ENCODE measurements around the gene C1QL4. TPM values are rescaled to one million over a fixed set of nuclear protein-coding genes. Genes with fewer than 3 reads are reported as not detected.

The C1QL4 gene
- total and polyA plus RNA-seq, 9 of the 15 experiments (the other 6 are each of a cell fraction or from before 2014, with no cell fraction given): 0.08 to 2.1 (median 0.31) TPM

DNA sequence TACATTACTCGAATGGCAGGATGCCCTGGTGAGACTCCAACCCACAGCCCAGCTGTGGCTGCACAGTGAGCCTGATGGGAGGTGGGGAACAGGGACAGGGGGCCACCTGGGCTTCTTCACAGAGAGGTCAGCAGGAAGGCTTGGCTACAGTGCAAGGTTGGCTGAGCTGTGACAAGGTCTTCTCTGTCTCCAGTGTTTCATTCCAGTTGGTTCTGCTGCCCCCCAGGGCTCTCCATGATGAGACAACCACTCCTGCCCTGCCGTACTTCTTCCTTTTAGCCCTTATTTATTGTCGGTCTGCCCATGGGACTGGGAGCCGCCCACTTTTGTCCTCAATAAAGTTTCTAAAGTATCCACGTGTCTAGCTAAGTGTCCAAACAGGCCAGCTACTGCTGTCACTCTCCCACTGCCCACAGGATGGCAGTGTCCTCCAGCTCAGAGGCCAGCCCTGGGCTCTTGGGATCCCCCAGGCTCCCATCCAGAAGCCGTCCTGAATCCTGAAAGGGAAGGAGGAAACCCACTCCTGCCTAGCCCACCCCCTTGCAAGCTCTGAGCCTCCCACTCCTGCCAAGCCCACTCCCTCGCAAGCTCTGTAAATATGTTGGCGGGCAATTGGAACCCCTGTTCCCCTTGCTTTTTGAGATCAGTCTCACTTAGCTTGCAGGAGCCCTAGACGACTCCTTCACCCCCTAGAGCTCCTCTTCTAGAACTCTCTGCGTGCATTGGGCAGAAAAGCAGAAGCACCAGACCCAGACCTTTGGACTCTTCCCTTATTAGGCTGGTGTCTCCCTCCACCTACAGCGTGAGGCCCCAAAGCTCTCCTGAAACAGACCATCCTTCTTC lies 5.4 kb downstream of the C1QL4 start (continued):
- TF ChIP-seq, protein P1, sequence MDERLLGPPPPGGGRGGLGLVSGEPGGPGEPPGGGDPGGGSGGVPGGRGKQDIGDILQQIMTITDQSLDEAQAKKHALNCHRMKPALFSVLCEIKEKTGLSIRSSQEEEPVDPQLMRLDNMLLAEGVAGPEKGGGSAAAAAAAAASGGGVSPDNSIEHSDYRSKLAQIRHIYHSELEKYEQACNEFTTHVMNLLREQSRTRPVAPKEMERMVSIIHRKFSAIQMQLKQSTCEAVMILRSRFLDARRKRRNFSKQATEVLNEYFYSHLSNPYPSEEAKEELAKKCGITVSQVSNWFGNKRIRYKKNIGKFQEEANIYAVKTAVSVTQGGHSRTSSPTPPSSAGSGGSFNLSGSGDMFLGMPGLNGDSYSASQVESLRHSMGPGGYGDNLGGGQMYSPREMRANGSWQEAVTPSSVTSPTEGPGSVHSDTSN (CRISPR knock-in tag; IDR thresholded peaks at IDR 0.05; ENCODE audit: low read depth): 0 out of 2 replicates have a peak, but pooled peaks have one; percentile 32
- TF ChIP-seq, protein P1 (tag; conservative IDR thresholded peaks at IDR 0.05; ENCODE audit: low read depth): no peak
- TF ChIP-seq MAX (CRISPR knock-in tag; IDR thresholded peaks at IDR 0.05) (peak; percentile 74; the same call in 1 of the 2 replicates), GTF2F1 (IDR thresholded peaks at IDR 0.05; ENCODE audit: low read depth, low read length) (no peak), MNT (conservative IDR thresholded peaks at IDR 0.05) (peak; percentile 82 to 88), ZNF436 (CRISPR knock-in tag; IDR thresholded peaks at IDR 0.05) (no peak), YY1 (IDR thresholded peaks at IDR 0.05; ENCODE audit: borderline replicate concordance in 1 of 3, control insufficient read depth in 1 of 3, extremely low read depth in 1 of 3, insufficient read depth in 3 of 3, insufficient read length in 1 of 3, insufficient replicate concordance in 2 of 3, low read depth in 1 of 3, low read length in 2 of 3) (peak in 1 of 3 experiments; percentile 7), MED1 (CRISPR knock-in tag; IDR thresholded peaks at IDR 0.05; ENCODE audit: borderline replicate concordance) (no peak), L3MBTL2 (IDR thresholded peaks at IDR 0.05) (peak; percentile 48; the same call in 1 of the 2 replicates)
- TF ChIP-seq, protein P2, sequence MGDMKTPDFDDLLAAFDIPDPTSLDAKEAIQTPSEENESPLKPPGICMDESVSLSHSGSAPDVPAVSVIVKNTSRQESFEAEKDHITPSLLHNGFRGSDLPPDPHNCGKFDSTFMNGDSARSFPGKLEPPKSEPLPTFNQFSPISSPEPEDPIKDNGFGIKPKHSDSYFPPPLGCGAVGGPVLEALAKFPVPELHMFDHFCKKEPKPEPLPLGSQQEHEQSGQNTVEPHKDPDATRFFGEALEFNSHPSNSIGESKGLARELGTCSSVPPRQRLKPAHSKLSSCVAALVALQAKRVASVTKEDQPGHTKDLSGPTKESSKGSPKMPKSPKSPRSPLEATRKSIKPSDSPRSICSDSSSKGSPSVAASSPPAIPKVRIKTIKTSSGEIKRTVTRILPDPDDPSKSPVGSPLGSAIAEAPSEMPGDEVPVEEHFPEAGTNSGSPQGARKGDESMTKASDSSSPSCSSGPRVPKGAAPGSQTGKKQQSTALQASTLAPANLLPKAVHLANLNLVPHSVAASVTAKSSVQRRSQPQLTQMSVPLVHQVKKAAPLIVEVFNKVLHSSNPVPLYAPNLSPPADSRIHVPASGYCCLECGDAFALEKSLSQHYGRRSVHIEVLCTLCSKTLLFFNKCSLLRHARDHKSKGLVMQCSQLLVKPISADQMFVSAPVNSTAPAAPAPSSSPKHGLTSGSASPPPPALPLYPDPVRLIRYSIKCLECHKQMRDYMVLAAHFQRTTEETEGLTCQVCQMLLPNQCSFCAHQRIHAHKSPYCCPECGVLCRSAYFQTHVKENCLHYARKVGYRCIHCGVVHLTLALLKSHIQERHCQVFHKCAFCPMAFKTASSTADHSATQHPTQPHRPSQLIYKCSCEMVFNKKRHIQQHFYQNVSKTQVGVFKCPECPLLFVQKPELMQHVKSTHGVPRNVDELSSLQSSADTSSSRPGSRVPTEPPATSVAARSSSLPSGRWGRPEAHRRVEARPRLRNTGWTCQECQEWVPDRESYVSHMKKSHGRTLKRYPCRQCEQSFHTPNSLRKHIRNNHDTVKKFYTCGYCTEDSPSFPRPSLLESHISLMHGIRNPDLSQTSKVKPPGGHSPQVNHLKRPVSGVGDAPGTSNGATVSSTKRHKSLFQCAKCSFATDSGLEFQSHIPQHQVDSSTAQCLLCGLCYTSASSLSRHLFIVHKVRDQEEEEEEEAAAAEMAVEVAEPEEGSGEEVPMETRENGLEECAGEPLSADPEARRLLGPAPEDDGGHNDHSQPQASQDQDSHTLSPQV (IDR thresholded peaks at IDR 0.05): no peak

Data from K562 (cell line).